ENCODE results near the gene SLC51B.
"Not testable (repeated sequence)": the region's sequence is repeated elsewhere in the genome, so short reads cannot be mapped to it uniquely, and the experiment has no call there.

SLC51B gene

GRCh38 chr15:65041787-65042186 is 3.4 kb upstream of the SLC51B start:
- Histone ChIP-seq H4K20me1 (ENCODE audit: insufficient read depth) (no peaks in the 10 kb centered on the region), H3K79me2 (ENCODE audit: insufficient read depth, low read depth) (no peaks in the 10 kb centered on the region), H3K9ac (no peak overlapping the region), H3K27ac (no peak overlapping the region), H3K4me3 (IDR thresholded peaks at IDR 0.05; ENCODE audit: insufficient read depth, low read depth, low read length) (no peak overlapping the region), H3K36me3 (ENCODE audit: insufficient read depth) (no peaks in the 10 kb centered on the region), H3K27me3 (ENCODE audit: insufficient read depth, low read depth) (no peaks in the 10 kb centered on the region), H2AFZ (ENCODE audit: low read depth) (no peak overlapping the region), H3K4me2 (no peak overlapping the region), H3K4me1 (ENCODE audit: low read depth, poor library complexity, severe bottlenecking) (no peaks in the 10 kb centered on the region)
- no peak for TF ChIP-seq CTCF (conservative IDR thresholded peaks at IDR 0.05; ENCODE audit: low read depth, low read length)

- Histone ChIP-seq H3K36me3 (ENCODE audit: insufficient read depth) (no peaks in the 10 kb centered on the region), H2AFZ (ENCODE audit: low read depth) (no peak overlapping the region), H3K9ac (no peak overlapping the region), H3K27ac (no peak overlapping the region), H3K27me3 (ENCODE audit: insufficient read depth, low read depth) (no peaks in the 10 kb centered on the region), H3K79me2 (ENCODE audit: insufficient read depth, low read depth) (no peaks in the 10 kb centered on the region), H4K20me1 (ENCODE audit: insufficient read depth) (no peaks in the 10 kb centered on the region), H3K4me3 (IDR thresholded peaks at IDR 0.05; ENCODE audit: insufficient read depth, low read depth, low read length) (no peak overlapping the region), H3K4me1 (ENCODE audit: low read depth, poor library complexity, severe bottlenecking) (no peaks in the 10 kb centered on the region), H3K4me2 (no peak overlapping the region)
- no peak for TF ChIP-seq CTCF (conservative IDR thresholded peaks at IDR 0.05; ENCODE audit: low read depth, low read length)
Measured at GRCh38 chr15:65042776-65043327, 2.3 kb upstream of the SLC51B start.

DNA sequence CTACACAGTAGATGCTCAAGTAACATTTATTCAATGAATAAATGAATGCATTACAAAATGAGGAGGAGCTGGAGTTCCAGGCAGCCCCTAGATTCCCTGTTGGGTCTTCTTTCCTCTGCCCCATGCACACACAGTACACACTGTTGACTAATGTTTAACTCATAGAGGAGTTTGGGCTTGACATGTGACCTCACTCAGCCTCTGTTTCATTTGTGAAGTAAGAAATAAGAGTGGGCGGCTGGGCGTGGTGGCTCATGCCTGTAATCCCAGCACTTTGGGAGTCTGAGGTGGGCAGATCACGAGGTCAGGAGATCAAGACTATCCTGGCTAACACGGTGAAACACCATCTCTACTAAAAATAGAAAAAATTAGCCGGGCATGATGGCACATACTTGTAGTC is 969 bp upstream of the SLC51B start:
- not testable (repeated sequence) for H3K9ac ChIP-seq, H3K27ac ChIP-seq

DNA sequence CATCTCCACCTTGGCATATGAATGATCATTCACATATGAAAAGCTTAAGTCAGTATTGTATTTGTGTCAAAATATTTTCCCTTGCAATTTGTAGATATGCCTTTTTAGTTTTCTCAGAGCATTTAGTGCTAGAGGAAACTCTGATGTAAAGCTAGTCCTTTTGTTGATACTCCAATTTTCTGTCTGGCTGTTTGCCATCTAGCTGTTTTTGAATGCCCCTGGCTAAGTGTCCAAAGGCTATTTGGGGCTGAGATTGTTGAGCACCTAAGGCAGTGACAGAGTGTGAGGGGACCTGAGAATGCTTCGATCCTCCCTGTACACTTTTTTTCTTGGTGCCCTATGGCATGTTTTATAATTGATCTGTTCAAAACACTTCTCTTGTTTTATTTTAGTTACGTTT is 3.1 kb downstream of the SLC51B start:
- no peak for TF ChIP-seq CTCF (conservative IDR thresholded peaks at IDR 0.05; ENCODE audit: low read depth, low read length)
- Histone ChIP-seq H3K79me2 (ENCODE audit: insufficient read depth, low read depth) (no peaks in the 10 kb centered on the region), H3K4me1 (ENCODE audit: low read depth, poor library complexity, severe bottlenecking) (peaks cover 22% of the 10 kb centered on the region), H3K4me3 (IDR thresholded peaks at IDR 0.05; ENCODE audit: insufficient read depth, low read depth, low read length) (no peak overlapping the region), H4K20me1 (ENCODE audit: insufficient read depth) (no peaks in the 10 kb centered on the region), H3K36me3 (ENCODE audit: insufficient read depth) (no peaks in the 10 kb centered on the region), H3K27me3 (ENCODE audit: insufficient read depth, low read depth) (no peaks in the 10 kb centered on the region), H2AFZ (ENCODE audit: low read depth) (no peak overlapping the region), H3K4me2 (no peak overlapping the region), H3K27ac (no peak overlapping the region), H3K9ac (no peak overlapping the region)

More for the DNA sequence above, 969 bp upstream of the SLC51B start:
- not testable (repeated sequence) for H3K79me2 ChIP-seq (ENCODE audit: insufficient read depth, low read depth); H4K20me1 ChIP-seq (ENCODE audit: insufficient read depth); H3K27me3 ChIP-seq (ENCODE audit: insufficient read depth, low read depth); H3K4me2 ChIP-seq; H3K36me3 ChIP-seq (ENCODE audit: insufficient read depth); H2AFZ ChIP-seq (ENCODE audit: low read depth); H3K4me1 ChIP-seq (ENCODE audit: low read depth, poor library complexity, severe bottlenecking); H3K4me3 ChIP-seq (IDR thresholded peaks at IDR 0.05; ENCODE audit: insufficient read depth, low read depth, low read length)

DNA sequence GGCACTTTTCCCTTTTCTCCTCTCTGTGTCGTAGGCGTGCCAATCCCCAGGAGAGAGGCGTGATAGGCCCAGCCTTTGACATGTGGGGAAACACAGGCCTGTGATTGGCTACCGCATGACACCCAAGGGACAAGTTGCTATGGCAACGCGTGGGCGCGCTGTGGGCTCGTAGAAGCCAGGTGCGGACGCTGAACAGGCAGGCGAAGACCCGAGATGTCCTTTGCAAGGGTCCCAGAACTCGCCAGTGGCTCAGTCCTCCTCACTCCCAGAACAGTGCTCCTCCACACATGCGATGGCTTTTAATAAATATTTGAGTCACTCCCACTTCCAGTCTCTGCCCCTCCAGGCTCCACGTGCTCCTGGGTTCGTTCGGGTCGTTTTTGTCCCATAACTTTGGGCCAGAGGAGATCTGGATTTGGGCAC is 4.2 kb downstream of the SLC51B start:
- Histone ChIP-seq H3K27ac (no peak overlapping the region), H3K4me3 (IDR thresholded peaks at IDR 0.05; ENCODE audit: insufficient read depth, low read depth, low read length) (no peak overlapping the region), H3K9ac (peak overlapping the region; percentile 32; the same call in 1 of the 2 replicates), H4K20me1 (ENCODE audit: insufficient read depth) (no peaks in the 10 kb centered on the region), H3K36me3 (ENCODE audit: insufficient read depth) (no peaks in the 10 kb centered on the region), H3K4me1 (ENCODE audit: low read depth, poor library complexity, severe bottlenecking) (peaks cover 24% of the 10 kb centered on the region), H3K79me2 (ENCODE audit: insufficient read depth, low read depth) (no peaks in the 10 kb centered on the region), H3K4me2 (peak overlapping the region; percentile 58), H3K27me3 (ENCODE audit: insufficient read depth, low read depth) (no peaks in the 10 kb centered on the region), H2AFZ (ENCODE audit: low read depth) (peak overlapping the region; percentile 66; the same call in 1 of the 2 replicates)
- no peak for TF ChIP-seq CTCF (conservative IDR thresholded peaks at IDR 0.05; ENCODE audit: low read depth, low read length)
